HEK293 (cell line): Measurements from ENCODE around the gene CEP350.
A peak's percentile ranks its signal among the peaks of the same experiment; 100 is the strongest.

Experiments
- CTCF ChIA-PET: fragments of 350-600 bp; formaldehyde crosslinking; extraction: SDS; loops from one replicate; lab custom pipeline; 2021; ENCODE audit warnings: antibody characterized with exemption; lab: Yijun Ruan, JAX
- POLR2A ChIA-PET: fragments of 300-600 bp; formaldehyde crosslinking; extraction: SDS; loops from one replicate; lab custom pipeline; 2020; ENCODE audit warnings: antibody characterized with exemption, inconsistent platforms; lab: Yijun Ruan, JAX
- H3K27ac ChIP-seq: fragments of 200-500 bp; sonication (Bioruptor generic); 2 replicates; pipeline ENCODE4 v1.5.1; 2014; ENCODE audit warnings: low read depth, low read length, control low read depth, inconsistent platforms; ENCODE audit errors: extremely low read depth
- H3K36me3 ChIP-seq, 2 experiments: fragments of 200-500 bp in 1 of 2; sonication (Bioruptor generic) in 1 of 2; 1 replicate in 1 of 2; 2 replicates in 1 of 2; pipeline ENCODE4 v1.5.1; 2014 to 2017; ENCODE audit warnings: inconsistent platforms in 2 of 2, low read length in 2 of 2; ENCODE audit not compliant: control insufficient read depth in 2 of 2, insufficient read depth in 1 of 2
- H3K4me1 ChIP-seq: fragments of 200-500 bp; sonication (Bioruptor generic); 2 replicates; pipeline ENCODE4 v1.5.1; 2014; ENCODE audit warnings: mild to moderate bottlenecking, low read length, inconsistent platforms; ENCODE audit not compliant: control insufficient read depth, insufficient read depth
- H3K4me3 ChIP-seq: 2 replicates; pipeline ENCODE4 v1.5.1; 2011; ENCODE audit warnings: low read depth, mild to moderate bottlenecking, control low read depth, low read length, moderate library complexity
- H3K9me3 ChIP-seq: fragments of 200-500 bp; sonication (Bioruptor generic); 2 replicates; pipeline ENCODE4 v1.5.1; 2014; ENCODE audit warnings: low read depth, low read length, inconsistent platforms; ENCODE audit not compliant: control insufficient read depth, insufficient read depth
- IKZF3 ChIP-seq: fragments of 450-650 bp; IDR thresholded peaks from 2 replicates; pipeline ENCODE4 v1.5.0; 2018; ENCODE audit warnings: missing biosample characterization, mild to moderate bottlenecking, missing genetic modification characterization, moderate library complexity
- ZFP41 ChIP-seq: fragments of 450-650 bp; formaldehyde crosslinking; IDR thresholded peaks from 2 replicates; pipeline ENCODE4 v1.5.1; 2016; ENCODE audit warnings: missing biosample characterization, missing genetic modification characterization, borderline replicate concordance
- ZNF10 ChIP-seq: fragments of 450-650 bp; formaldehyde crosslinking; IDR thresholded peaks from 2 replicates; pipeline ENCODE4 v1.5.1; 2017; ENCODE audit warnings: missing biosample characterization, missing genetic modification characterization
- ZNF146 ChIP-seq: fragments of 450-650 bp; formaldehyde crosslinking; IDR thresholded peaks from 2 replicates; pipeline ENCODE4 v1.5.1; 2016; ENCODE audit warnings: missing biosample characterization, missing genetic modification characterization
- ZNF16 ChIP-seq: fragments of 450-650 bp; formaldehyde crosslinking; IDR thresholded peaks from 2 replicates; pipeline ENCODE4 v1.5.1; 2016; ENCODE audit warnings: low read depth, missing biosample characterization, missing genetic modification characterization
- ZNF19 ChIP-seq: fragments of 450-650 bp; formaldehyde crosslinking; IDR thresholded peaks from 2 replicates; pipeline ENCODE4; 2016; ENCODE audit warnings: missing biosample characterization, missing genetic modification characterization, low read depth
- ZNF335 ChIP-seq: fragments of 450-650 bp; formaldehyde crosslinking; conservative IDR thresholded peaks from 2 replicates; pipeline ENCODE4 v1.5.1; 2016; ENCODE audit warnings: missing biosample characterization, missing genetic modification characterization
- ZNF433 ChIP-seq: fragments of 450-650 bp; formaldehyde crosslinking; IDR thresholded peaks from 2 replicates; pipeline ENCODE4 v1.5.1; 2016; ENCODE audit warnings: missing biosample characterization, missing genetic modification characterization, low read depth
- ZNF514 ChIP-seq: fragments of 450-650 bp; formaldehyde crosslinking; IDR thresholded peaks from 2 replicates; pipeline ENCODE4 v1.5.1; 2016; ENCODE audit warnings: missing biosample characterization, missing genetic modification characterization
- ZNF529 ChIP-seq: fragments of 450-650 bp; formaldehyde crosslinking; IDR thresholded peaks from 2 replicates; pipeline ENCODE4 v1.5.1; 2017; ENCODE audit warnings: missing genetic modification characterization, missing biosample characterization; ENCODE audit not compliant: insufficient replicate concordance
- ZSCAN16 ChIP-seq: fragments of 450-650 bp; formaldehyde crosslinking; IDR thresholded peaks from 2 replicates; pipeline ENCODE4 v1.5.1; 2016; ENCODE audit warnings: missing biosample characterization, missing genetic modification characterization
- TF ChIP-seq, protein P1 (sequence below): fragments of 450-650 bp; formaldehyde crosslinking; IDR thresholded peaks from 2 replicates; pipeline ENCODE4 v1.5.1; 2017; ENCODE audit warnings: missing biosample characterization, missing genetic modification characterization
- TF ChIP-seq, protein P2 (sequence below): fragments of 450-650 bp; formaldehyde crosslinking; IDR thresholded peaks from 2 replicates; pipeline ENCODE4 v1.5.1; 2016; ENCODE audit warnings: missing biosample characterization, missing genetic modification characterization
- TF ChIP-seq, protein P3 (sequence below): sonication (generic); formaldehyde crosslinking; IDR thresholded peaks from 2 replicates; pipeline ENCODE4 v1.8.1; 2022; ENCODE audit warnings: mild to moderate bottlenecking, moderate library complexity, missing genetic modification reagents

The CEP350 gene

DNA sequence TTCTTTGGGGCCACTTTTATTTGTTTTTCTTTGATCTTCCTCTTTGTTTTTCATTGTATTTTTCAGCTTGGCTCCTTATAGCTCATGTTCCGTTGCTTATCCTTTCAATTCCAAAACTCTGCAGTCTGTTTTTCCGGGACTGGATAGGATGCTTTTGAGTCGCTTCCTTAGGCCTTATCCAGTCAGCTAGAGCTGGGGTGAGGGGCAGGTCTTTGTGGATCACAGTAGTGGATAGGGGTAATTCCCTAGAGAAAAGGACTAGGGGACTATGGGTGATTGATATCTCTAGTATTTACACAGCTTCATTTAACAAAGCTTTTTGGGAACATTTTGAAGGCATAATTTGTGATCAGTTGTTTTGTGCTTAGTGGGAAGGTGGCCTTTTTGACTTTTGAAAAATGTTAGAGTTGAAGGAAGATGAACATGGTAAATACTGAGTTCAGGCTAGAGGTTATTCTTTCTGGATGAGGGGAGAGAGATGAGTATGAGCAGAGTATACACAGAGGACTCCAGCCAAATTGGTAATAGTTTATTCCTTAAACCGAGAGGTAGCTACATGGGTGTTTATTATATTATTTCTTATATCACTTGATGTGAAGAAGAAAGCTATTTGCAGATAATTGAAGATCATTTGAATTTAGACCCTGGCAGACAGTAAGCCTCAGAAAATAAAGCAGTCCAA lies 22.5 kb downstream of the CEP350 start:
- Histone ChIP-seq H3K4me3 (no peak overlapping the region), H3K27ac (no peak overlapping the region), H3K36me3 (no peaks in the 10 kb centered on the region), H3K9me3 (no peaks in the 10 kb centered on the region), H3K4me1 (peaks cover 8% of the 10 kb centered on the region; the same call in 1 of the 2 replicates)
- TF ChIP-seq ZNF146 (tag by site-specific recombination) (no peak), ZNF19 (tag by site-specific recombination) (no peak), ZNF433 (no peak), ZNF514 (tag by site-specific recombination) (no peak), ZNF10 (no peak), ZNF335 (tag by site-specific recombination) (0 out of 2 replicates have a peak, but pooled peaks have one; percentile 12), ZNF16 (no peak), ZNF529 (tag by site-specific recombination) (no peak)
- TF ChIP-seq, protein P1, sequence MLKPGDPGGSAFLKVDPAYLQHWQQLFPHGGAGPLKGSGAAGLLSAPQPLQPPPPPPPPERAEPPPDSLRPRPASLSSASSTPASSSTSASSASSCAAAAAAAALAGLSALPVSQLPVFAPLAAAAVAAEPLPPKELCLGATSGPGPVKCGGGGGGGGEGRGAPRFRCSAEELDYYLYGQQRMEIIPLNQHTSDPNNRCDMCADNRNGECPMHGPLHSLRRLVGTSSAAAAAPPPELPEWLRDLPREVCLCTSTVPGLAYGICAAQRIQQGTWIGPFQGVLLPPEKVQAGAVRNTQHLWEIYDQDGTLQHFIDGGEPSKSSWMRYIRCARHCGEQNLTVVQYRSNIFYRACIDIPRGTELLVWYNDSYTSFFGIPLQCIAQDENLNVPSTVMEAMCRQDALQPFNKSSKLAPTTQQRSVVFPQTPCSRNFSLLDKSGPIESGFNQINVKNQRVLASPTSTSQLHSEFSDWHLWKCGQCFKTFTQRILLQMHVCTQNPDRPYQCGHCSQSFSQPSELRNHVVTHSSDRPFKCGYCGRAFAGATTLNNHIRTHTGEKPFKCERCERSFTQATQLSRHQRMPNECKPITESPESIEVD (tag by site-specific recombination) = peak; percentile 26
- TF ChIP-seq, protein P2, sequence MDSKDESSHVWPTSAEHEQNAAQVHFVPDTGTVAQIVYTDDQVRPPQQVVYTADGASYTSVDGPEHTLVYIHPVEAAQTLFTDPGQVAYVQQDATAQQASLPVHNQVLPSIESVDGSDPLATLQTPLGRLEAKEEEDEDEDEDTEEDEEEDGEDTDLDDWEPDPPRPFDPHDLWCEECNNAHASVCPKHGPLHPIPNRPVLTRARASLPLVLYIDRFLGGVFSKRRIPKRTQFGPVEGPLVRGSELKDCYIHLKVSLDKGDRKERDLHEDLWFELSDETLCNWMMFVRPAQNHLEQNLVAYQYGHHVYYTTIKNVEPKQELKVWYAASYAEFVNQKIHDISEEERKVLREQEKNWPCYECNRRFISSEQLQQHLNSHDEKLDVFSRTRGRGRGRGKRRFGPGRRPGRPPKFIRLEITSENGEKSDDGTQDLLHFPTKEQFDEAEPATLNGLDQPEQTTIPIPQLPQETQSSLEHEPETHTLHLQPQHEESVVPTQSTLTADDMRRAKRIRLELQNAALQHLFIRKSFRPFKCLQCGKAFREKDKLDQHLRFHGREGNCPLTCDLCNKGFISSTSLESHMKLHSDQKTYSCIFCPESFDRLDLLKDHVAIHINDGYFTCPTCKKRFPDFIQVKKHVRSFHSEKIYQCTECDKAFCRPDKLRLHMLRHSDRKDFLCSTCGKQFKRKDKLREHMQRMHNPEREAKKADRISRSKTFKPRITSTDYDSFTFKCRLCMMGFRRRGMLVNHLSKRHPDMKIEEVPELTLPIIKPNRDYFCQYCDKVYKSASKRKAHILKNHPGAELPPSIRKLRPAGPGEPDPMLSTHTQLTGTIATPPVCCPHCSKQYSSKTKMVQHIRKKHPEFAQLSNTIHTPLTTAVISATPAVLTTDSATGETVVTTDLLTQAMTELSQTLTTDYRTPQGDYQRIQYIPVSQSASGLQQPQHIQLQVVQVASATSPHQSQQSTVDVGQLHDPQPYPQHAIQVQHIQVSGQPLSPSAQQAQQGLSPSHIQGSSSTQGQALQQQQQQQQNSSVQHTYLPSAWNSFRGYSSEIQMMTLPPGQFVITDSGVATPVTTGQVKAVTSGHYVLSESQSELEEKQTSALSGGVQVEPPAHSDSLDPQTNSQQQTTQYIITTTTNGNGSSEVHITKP (tag by site-specific recombination) = peak; percentile 39; the same call in 1 of the 2 replicates
- ChIA-PET POLR2A (interaction anchor here (1.0 to 2.1 kb wide), 3 partner anchors 11 to 94 kb away, joined by 3 to 5 read pairs (median 4); no protein-coding TSS in a partner anchor), CTCF (interaction anchor here (0.6 to 1.8 kb wide), 4 partner anchors 9 to 53 kb away, joined by 3 to 5 read pairs (median 3); no protein-coding TSS in a partner anchor)

DNA sequence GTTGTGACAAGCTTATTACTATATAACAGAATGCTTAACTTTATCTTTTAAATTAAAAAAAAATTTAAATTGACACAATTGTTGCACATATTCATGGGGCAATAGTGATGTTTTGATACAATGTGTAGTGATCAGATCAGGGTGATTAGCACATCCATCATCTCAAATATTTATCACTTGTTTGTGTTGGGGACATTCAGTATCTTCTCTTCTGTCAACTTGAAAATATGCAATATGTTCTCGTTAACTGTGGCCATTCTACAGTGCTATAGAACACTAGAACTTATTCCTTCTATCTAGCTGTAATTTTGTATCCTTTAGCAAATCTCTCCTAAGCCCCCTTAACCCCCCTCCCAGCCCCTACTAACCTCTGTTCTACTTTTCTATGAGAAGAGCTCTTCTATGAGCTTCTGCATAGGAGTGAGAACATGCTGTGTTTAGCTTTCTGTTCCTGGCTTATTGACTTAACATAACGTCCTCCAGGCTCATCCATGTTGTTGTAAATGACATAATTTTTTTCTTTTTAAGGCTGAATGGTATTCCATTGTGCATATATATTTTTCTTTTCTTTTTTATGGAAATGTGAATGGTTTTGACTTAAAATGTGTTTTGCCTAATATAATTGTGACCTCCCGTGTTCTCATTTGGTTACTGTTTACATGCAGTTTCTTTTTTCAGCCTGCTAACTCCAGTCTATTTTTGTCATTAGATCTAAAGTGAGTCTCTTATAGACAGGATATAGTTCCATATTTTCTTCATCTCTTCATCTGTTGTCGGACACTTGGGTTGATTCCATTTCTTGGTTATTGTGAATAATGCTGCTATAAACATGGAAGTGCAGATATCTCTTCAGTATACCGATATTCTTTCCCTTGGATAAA lies 23.8 kb downstream of the CEP350 start:
- Histone ChIP-seq H3K27ac (no peak overlapping the region), H3K9me3 (no peaks in the 10 kb centered on the region), H3K4me1 (peaks cover 5% of the 10 kb centered on the region; the same call in 1 of the 2 replicates), H3K4me3 (no peak overlapping the region), H3K36me3 (no peaks in the 10 kb centered on the region)
- TF ChIP-seq ZNF10 (no peak), ZFP41 (tag by site-specific recombination) (no peak), ZSCAN16 (tag by site-specific recombination) (no peak), IKZF3 (tag by site-specific recombination) (no peak)
- TF ChIP-seq, protein P3, sequence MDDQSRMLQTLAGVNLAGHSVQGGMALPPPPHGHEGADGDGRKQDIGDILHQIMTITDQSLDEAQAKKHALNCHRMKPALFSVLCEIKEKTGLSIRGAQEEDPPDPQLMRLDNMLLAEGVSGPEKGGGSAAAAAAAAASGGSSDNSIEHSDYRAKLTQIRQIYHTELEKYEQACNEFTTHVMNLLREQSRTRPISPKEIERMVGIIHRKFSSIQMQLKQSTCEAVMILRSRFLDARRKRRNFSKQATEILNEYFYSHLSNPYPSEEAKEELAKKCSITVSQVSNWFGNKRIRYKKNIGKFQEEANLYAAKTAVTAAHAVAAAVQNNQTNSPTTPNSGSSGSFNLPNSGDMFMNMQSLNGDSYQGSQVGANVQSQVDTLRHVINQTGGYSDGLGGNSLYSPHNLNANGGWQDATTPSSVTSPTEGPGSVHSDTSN (CRISPR knock-in tag) = no peak
- ChIA-PET CTCF (interaction anchor here (1.0 to 1.8 kb wide), 2 partner anchors 8 to 109 kb away, joined by 4 to 5 read pairs; no protein-coding TSS in a partner anchor), POLR2A (interaction anchor here (0.6 kb wide), 2 partner anchors 10 to 252 kb away, joined by 3 to 6 read pairs; partner anchors contain the start of gene LHX4)
